Measurements from ENCODE around the gene DRD3. TPM values are rescaled to one million over a fixed set of nuclear protein-coding genes. Genes with fewer than 3 reads are reported as not detected.

DRD3 gene
- total and polyA plus RNA-seq, 2 donors from 2014 or later: not detected

DNA sequence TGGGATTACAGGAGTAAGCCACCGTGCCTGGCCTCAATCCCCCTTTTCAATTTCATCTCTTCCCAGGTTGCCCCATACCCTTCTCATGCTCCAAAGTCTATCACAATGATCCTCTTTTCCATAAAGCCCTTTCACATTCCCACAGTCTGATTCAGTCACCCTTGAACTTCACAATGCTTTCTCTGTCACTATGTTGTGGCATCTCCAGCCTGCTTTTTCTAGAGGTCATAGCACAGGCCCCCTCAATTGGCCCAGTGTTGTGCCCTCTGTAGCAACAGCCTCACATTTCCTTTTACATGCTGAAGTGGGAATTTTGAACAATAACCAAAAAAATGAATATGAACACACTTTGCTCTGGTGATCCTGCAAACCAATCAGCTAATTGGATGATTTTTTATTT is 21.5 kb downstream of the DRD3 start:
- intact Hi-C loops (cut with DNase I): no loop called here

DNA sequence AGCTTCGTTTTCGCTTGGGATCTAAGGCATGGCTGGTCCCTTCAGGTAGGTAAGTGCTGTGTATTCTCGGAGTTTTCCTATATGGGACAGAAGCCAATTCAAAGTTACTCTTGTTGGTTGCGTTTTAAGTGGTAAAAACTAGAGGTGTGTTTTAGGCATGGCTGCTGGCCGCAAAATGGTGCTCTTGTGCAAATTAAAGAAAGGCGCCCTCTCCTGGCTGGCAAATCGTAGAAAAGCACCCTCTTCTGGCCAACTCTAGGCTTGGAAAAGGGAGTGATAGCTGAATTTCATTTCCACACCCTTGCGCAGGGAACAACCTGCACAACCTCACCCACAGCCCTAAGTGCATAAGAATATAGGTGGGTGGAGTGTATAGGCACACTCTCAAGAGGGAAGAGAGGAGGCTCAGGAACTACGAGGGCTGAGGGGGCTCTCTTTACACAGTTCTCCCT is 23.5 kb downstream of the DRD3 start:
- intact Hi-C loops (cut with DNase I): no loop called here
- DNase-seq (peak in 1 of 5 donors; percentile 24), FAIRE-seq (no peak)
- H3K27me3 ChIP-seq (ENCODE audit: control insufficient read depth, insufficient read depth, low read length): no peaks in the 10 kb centered on the region
- H3K36me3 ChIP-seq (ENCODE audit: control insufficient read depth in 2 of 3, insufficient read depth in 3 of 3, low read length in 3 of 3): no peaks in the 10 kb centered on the region
- H3K27ac ChIP-seq (ENCODE audit: low read depth in 2 of 2, low read length in 2 of 2): no peak overlapping the region
- no peak overlapping the region for H3K4me3 ChIP-seq (ENCODE audit: low read length in 3 of 3)
- H3K9ac ChIP-seq (ENCODE audit: low read length in 3 of 3): no peak overlapping the region
- TF ChIP-seq, protein P1, sequence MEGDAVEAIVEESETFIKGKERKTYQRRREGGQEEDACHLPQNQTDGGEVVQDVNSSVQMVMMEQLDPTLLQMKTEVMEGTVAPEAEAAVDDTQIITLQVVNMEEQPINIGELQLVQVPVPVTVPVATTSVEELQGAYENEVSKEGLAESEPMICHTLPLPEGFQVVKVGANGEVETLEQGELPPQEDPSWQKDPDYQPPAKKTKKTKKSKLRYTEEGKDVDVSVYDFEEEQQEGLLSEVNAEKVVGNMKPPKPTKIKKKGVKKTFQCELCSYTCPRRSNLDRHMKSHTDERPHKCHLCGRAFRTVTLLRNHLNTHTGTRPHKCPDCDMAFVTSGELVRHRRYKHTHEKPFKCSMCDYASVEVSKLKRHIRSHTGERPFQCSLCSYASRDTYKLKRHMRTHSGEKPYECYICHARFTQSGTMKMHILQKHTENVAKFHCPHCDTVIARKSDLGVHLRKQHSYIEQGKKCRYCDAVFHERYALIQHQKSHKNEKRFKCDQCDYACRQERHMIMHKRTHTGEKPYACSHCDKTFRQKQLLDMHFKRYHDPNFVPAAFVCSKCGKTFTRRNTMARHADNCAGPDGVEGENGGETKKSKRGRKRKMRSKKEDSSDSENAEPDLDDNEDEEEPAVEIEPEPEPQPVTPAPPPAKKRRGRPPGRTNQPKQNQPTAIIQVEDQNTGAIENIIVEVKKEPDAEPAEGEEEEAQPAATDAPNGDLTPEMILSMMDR (IDR thresholded peaks at IDR 0.05; ENCODE audit: borderline replicate concordance, extremely low read depth, insufficient read depth): peak; percentile 32
- peaks cover 0 to 4% (median 3%) of the 10 kb centered on the region in 3 donors for H3K4me1 ChIP-seq (ENCODE audit: control insufficient read depth in 2 of 3, insufficient read depth in 2 of 3, low read depth in 1 of 3, low read length in 3 of 3)
- no peaks in the 10 kb centered on the region for H3K9me3 ChIP-seq (ENCODE audit: control insufficient read depth in 2 of 3, insufficient read depth in 1 of 3, low read length in 3 of 3)

More for the DNA sequence above, 21.5 kb downstream of the DRD3 start:
- TF ChIP-seq, protein P1 (IDR thresholded peaks at IDR 0.05; ENCODE audit: borderline replicate concordance, extremely low read depth, insufficient read depth): no peak
- peaks cover 0 to 4% (median 3%) of the 10 kb centered on the region in 3 donors for H3K4me1 ChIP-seq (ENCODE audit: control insufficient read depth in 2 of 3, insufficient read depth in 2 of 3, low read depth in 1 of 3, low read length in 3 of 3)
- no peak for FAIRE-seq
- H3K4me3 ChIP-seq (ENCODE audit: low read length in 3 of 3): no peak overlapping the region
- H3K27me3 ChIP-seq (ENCODE audit: control insufficient read depth, insufficient read depth, low read length): no peaks in the 10 kb centered on the region
- no peak for DNase-seq
- H3K9ac ChIP-seq (ENCODE audit: low read length in 3 of 3): no peak overlapping the region
- H3K36me3 ChIP-seq (ENCODE audit: control insufficient read depth in 2 of 3, insufficient read depth in 3 of 3, low read length in 3 of 3): no peaks in the 10 kb centered on the region
- H3K27ac ChIP-seq (ENCODE audit: low read depth in 2 of 2, low read length in 2 of 2): no peak overlapping the region
- no peaks in the 10 kb centered on the region for H3K9me3 ChIP-seq (ENCODE audit: control insufficient read depth in 2 of 3, insufficient read depth in 1 of 3, low read length in 3 of 3)

DNA sequence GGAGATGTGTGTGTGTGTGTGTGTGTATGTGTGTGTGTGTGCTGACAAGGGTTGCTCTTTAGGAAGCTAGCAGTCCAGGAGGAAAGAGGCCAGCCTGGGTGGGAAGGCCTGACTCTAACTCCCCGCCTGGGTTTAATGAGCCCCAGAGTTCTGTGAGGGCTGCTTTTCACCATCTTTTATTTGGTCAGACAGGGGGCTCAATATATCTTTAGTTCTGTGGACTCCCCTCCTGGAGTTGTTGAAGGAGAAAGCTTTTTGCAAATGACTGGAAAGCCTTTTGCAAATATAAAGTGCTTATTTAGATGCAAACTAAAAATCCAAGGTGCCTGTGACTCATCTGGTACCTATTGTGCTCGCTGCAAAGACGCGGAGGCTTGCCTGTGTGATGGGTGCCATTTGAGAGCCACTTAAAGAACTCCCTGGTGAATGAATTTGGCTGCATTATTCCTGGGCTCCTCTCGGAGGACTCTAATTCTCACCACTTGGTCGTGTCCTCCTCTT is 24.5 kb downstream of the DRD3 start:
- Histone ChIP-seq H3K4me3 (ENCODE audit: low read length in 3 of 3) (no peak overlapping the region), H3K36me3 (ENCODE audit: control insufficient read depth in 2 of 3, insufficient read depth in 3 of 3, low read length in 3 of 3) (no peaks in the 10 kb centered on the region), H3K27me3 (ENCODE audit: control insufficient read depth, insufficient read depth, low read length) (no peaks in the 10 kb centered on the region), H3K27ac (ENCODE audit: low read depth in 2 of 2, low read length in 2 of 2) (no peak overlapping the region), H3K9me3 (ENCODE audit: control insufficient read depth in 2 of 3, insufficient read depth in 1 of 3, low read length in 3 of 3) (no peaks in the 10 kb centered on the region), H3K9ac (ENCODE audit: low read length in 3 of 3) (no peak overlapping the region), H3K4me1 (ENCODE audit: control insufficient read depth in 2 of 3, insufficient read depth in 2 of 3, low read depth in 1 of 3, low read length in 3 of 3) (peaks cover 0 to 4% (median 3%) of the 10 kb centered on the region in 3 donors)
- intact Hi-C loops (cut with DNase I): no loop called here
- DNase-seq (no peak), FAIRE-seq (no peak)
- TF ChIP-seq, protein P1 (IDR thresholded peaks at IDR 0.05; ENCODE audit: borderline replicate concordance, extremely low read depth, insufficient read depth): no peak
